GM12878 (cell line): ENCODE data around the gene TRIM67. TPM values are rescaled to one million over a fixed set of nuclear protein-coding genes. Genes with fewer than 3 reads are reported as not detected.
A peak's percentile ranks its signal among the peaks of the same experiment; 100 is the strongest.

Experiments
- BHLHE40 ChIP-seq, 2 experiments: fragments of 450-650 bp in 1 of 2; IDR thresholded peaks; 2 replicates each; pipeline ENCODE4 v1.6.1; 2011 to 2017; ENCODE audit warnings: low read depth in 2 of 2, borderline replicate concordance in 1 of 2, improper control_type of control experiment in 1 of 2, low read length in 1 of 2, mild to moderate bottlenecking in 1 of 2
- CBX3 ChIP-seq: fragments of 200-600 bp; sonication (generic); IDR thresholded peaks from 2 replicates; pipeline ENCODE4 v1.6.1; 2016; ENCODE audit warnings: low read depth, borderline replicate concordance
- GABPA ChIP-seq: IDR thresholded peaks from 2 replicates; pipeline ENCODE4 v1.6.1; 2014; ENCODE audit warnings: antibody characterized with exemption, low read depth, mild to moderate bottlenecking, inconsistent platforms
- HDAC6 ChIP-seq: fragments of 200-600 bp; sonication (generic); IDR thresholded peaks from one replicate; pipeline ENCODE4 v1.8.0; 2017; ENCODE audit warnings: antibody characterized with exemption; ENCODE audit not compliant: unreplicated experiment
- IRF4 ChIP-seq: IDR thresholded peaks from 2 replicates; pipeline ENCODE4 v1.6.1; 2011; ENCODE audit warnings: low read depth, low read length
- KLF5 ChIP-seq: fragments of 450-650 bp; IDR thresholded peaks from 2 replicates; pipeline ENCODE4 v1.6.1; 2014; ENCODE audit warnings: mild to moderate bottlenecking; ENCODE audit not compliant: partially characterized antibody
- NR2C2 ChIP-seq: IDR thresholded peaks from 2 replicates; pipeline ENCODE4 v1.6.1; 2011; ENCODE audit warnings: borderline replicate concordance, low read depth; ENCODE audit not compliant: control insufficient read depth, insufficient read length
- NR2F1 ChIP-seq: fragments of 450-650 bp; conservative IDR thresholded peaks from 2 replicates; pipeline ENCODE4 v1.6.1; 2017; ENCODE audit warnings: mild to moderate bottlenecking
- RB1 ChIP-seq: fragments of 450-650 bp; formaldehyde crosslinking; IDR thresholded peaks from 2 replicates; pipeline ENCODE4 v1.6.1; 2017; ENCODE audit warnings: mild to moderate bottlenecking, borderline replicate concordance
- RBBP5 ChIP-seq: fragments of 200-600 bp; sonication (generic); conservative IDR thresholded peaks from 2 replicates; pipeline ENCODE4 v1.6.1; 2016
- RELA ChIP-seq: fragments of 450-650 bp; IDR thresholded peaks from 2 replicates; pipeline ENCODE4 v1.8.0; 2014; ENCODE audit warnings: borderline replicate concordance; ENCODE audit not compliant: partially characterized antibody
- RFX5 ChIP-seq: IDR thresholded peaks from 2 replicates; pipeline ENCODE4 v1.6.1; 2011; ENCODE audit warnings: low read depth, low read length, improper control_type of control experiment
- SMAD5 ChIP-seq: IDR thresholded peaks from 2 replicates; pipeline ENCODE4 v1.6.1; 2016; ENCODE audit warnings: antibody characterized with exemption, low read depth
- SMC3 ChIP-seq: IDR thresholded peaks from 2 replicates; pipeline ENCODE4 v1.6.1; 2011; ENCODE audit warnings: low read length, improper control_type of control experiment, borderline replicate concordance
- STAT1 ChIP-seq: fragments of 450-650 bp; conservative IDR thresholded peaks from 2 replicates; pipeline ENCODE4 v1.6.1; 2014; ENCODE audit warnings: antibody characterized with exemption, mild to moderate bottlenecking
- TBL1XR1 ChIP-seq: IDR thresholded peaks from 2 replicates; pipeline ENCODE4 v1.6.1; 2012; ENCODE audit warnings: low read depth, low read length, improper control_type of control experiment
- ZNF24 ChIP-seq: fragments of 450-650 bp; IDR thresholded peaks from 2 replicates; pipeline ENCODE4 v1.6.1; 2017; ENCODE audit warnings: antibody characterized with exemption, mild to moderate bottlenecking
- polyA plus RNA-seq, 11 experiments: library from polyadenylated mRNA; depleted of rRNA in 4 of 11; unstranded in 6 of 11; stranded (reverse) in 5 of 11; fragments of >200 nt; fragmentation: Nextera tagmentation in 4 of 11; fragmentation: Illumina TruSeq in 1 of 11; extraction: Ambion mirVana in 4 of 11; extraction: Trizol in 1 of 11; gene quantifications; 1 replicate in 1 of 11; 2 replicates in 10 of 11; pipeline versions ENCODE4 v1.2.1 to v1.2.3, GENCODE V29; 2011 to 2016; ENCODE audit warnings: inconsistent platforms in 2 of 11, missing spikeins in 2 of 11, low read depth in 1 of 11
- total RNA-seq, 4 experiments: library from RNA; depleted of rRNA in 3 of 4; stranded (reverse); fragments of >200 nt in 3 of 4; fragmentation: Illumina TruSeq in 1 of 4; extraction: Trizol in 1 of 4; gene quantifications; 2 replicates each; pipeline versions ENCODE4 v1.2.1 to v1.2.3, GENCODE V29; 2013 to 2021
- TF ChIP-seq, protein P1 (sequence below): fragments of 450-650 bp; IDR thresholded peaks from 2 replicates; pipeline ENCODE4 v1.6.1; 2016; ENCODE audit warnings: mild to moderate bottlenecking, moderate library complexity, borderline replicate concordance
- TF ChIP-seq, protein P2 (sequence below): fragments of 150-350 bp; IDR thresholded peaks from 2 replicates; pipeline ENCODE4 v1.6.1; 2016; ENCODE audit warnings: low read depth, low read length
- TF ChIP-seq, protein P3 (sequence below): IDR thresholded peaks from 2 replicates; pipeline ENCODE4 v1.6.1; 2011; ENCODE audit warnings: low read depth, mild to moderate bottlenecking, low read length, moderate library complexity, borderline replicate concordance; ENCODE audit errors: extremely low read depth
- TF ChIP-seq, protein P4 (sequence below): IDR thresholded peaks from 2 replicates; pipeline ENCODE4 v1.6.1; 2011; ENCODE audit warnings: mild to moderate bottlenecking, low read depth, low read length, moderate library complexity; ENCODE audit not compliant: insufficient replicate concordance

TRIM67 gene
- total and polyA plus RNA-seq, 10 of the 15 experiments (the other 5 are each of a cell fraction or from before 2014, with no cell fraction given): under 0.01 to 0.01 TPM; not detected in 8

DNA sequence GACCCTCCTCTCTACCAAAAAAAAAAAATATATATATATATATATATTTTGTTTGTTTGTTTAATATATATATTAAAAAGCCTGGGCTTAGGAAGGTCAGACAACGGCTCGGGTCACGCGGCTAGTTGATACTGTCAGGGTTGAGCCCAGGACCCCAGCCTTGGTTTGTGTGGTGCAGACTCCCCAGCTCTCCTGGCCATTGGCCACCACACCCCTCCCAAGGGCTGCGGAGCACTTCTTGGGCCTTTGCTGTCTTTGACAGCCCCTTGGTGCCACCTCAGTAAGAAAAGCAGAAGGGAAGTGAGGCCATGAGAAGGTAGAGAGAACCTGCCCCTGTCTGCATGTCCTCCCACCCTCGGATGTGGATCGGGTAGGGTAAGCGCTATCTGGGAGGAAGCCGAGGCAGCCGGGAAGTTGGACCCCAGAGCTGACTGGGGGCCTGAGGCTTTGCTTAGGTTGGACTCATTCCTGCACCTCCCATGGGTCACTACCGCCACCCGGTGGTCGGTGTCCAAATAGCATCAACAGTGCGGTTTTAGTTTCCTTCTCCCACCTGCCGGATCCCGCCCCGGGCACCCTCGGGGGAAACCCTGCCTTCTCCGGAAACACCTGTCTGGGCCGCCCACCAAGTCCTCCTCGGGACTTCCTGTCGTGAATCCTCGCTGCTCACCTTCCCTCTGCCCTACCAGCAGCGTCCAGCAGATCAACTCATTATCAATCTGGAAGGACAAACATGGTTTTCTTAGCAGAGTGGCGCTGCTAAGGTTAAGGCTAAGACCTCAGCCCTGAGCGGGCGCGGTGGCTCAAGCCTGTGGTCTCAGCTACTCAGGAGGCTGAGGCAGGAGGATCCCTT lies 49.4 kb downstream of the TRIM67 start (continued):
- TF ChIP-seq, protein P1, sequence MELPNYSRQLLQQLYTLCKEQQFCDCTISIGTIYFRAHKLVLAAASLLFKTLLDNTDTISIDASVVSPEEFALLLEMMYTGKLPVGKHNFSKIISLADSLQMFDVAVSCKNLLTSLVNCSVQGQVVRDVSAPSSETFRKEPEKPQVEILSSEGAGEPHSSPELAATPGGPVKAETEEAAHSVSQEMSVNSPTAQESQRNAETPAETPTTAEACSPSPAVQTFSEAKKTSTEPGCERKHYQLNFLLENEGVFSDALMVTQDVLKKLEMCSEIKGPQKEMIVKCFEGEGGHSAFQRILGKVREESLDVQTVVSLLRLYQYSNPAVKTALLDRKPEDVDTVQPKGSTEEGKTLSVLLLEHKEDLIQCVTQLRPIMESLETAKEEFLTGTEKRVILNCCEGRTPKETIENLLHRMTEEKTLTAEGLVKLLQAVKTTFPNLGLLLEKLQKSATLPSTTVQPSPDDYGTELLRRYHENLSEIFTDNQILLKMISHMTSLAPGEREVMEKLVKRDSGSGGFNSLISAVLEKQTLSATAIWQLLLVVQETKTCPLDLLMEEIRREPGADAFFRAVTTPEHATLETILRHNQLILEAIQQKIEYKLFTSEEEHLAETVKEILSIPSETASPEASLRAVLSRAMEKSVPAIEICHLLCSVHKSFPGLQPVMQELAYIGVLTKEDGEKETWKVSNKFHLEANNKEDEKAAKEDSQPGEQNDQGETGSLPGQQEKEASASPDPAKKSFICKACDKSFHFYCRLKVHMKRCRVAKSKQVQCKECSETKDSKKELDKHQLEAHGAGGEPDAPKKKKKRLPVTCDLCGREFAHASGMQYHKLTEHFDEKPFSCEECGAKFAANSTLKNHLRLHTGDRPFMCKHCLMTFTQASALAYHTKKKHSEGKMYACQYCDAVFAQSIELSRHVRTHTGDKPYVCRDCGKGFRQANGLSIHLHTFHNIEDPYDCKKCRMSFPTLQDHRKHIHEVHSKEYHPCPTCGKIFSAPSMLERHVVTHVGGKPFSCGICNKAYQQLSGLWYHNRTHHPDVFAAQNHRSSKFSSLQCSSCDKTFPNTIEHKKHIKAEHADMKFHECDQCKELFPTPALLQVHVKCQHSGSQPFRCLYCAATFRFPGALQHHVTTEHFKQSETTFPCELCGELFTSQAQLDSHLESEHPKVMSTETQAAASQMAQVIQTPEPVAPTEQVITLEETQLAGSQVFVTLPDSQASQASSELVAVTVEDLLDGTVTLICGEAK: peak; percentile 81; the same call in 1 of the 2 replicates
- TF ChIP-seq CBX3 (no peak), GABPA (peak; percentile 83), TBL1XR1 (peak; percentile 72; the same call in 1 of the 2 replicates), HDAC6 (no peak), ZNF24 (no peak), RELA (peak; percentile 32), STAT1 (no peak), NR2C2 (no peak), SMC3 (peak; percentile 66; the same call in 1 of the 2 replicates), KLF5 (no peak), SMAD5 (no peak), IRF4 (0 out of 2 replicates have a peak, but pooled peaks have one; percentile 37), BHLHE40 (IDR thresholded peaks at IDR 0.05; ENCODE audit: borderline replicate concordance in 1 of 2, low read depth in 2 of 2, low read length in 1 of 2) (peak; percentile 49 to 57; a peak in 2 of 4 replicates), RFX5 (0 out of 2 replicates have a peak, but pooled peaks have one; percentile 13), RBBP5 (no peak), NR2F1 (no peak), RB1 (0 out of 2 replicates have a peak, but pooled peaks have one; percentile 22)
- TF ChIP-seq, protein P2, sequence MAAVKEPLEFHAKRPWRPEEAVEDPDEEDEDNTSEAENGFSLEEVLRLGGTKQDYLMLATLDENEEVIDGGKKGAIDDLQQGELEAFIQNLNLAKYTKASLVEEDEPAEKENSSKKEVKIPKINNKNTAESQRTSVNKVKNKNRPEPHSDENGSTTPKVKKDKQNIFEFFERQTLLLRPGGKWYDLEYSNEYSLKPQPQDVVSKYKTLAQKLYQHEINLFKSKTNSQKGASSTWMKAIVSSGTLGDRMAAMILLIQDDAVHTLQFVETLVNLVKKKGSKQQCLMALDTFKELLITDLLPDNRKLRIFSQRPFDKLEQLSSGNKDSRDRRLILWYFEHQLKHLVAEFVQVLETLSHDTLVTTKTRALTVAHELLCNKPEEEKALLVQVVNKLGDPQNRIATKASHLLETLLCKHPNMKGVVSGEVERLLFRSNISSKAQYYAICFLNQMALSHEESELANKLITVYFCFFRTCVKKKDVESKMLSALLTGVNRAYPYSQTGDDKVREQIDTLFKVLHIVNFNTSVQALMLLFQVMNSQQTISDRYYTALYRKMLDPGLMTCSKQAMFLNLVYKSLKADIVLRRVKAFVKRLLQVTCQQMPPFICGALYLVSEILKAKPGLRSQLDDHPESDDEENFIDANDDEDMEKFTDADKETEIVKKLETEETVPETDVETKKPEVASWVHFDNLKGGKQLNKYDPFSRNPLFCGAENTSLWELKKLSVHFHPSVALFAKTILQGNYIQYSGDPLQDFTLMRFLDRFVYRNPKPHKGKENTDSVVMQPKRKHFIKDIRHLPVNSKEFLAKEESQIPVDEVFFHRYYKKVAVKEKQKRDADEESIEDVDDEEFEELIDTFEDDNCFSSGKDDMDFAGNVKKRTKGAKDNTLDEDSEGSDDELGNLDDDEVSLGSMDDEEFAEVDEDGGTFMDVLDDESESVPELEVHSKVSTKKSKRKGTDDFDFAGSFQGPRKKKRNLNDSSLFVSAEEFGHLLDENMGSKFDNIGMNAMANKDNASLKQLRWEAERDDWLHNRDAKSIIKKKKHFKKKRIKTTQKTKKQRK: no peak
- TF ChIP-seq, protein P3, sequence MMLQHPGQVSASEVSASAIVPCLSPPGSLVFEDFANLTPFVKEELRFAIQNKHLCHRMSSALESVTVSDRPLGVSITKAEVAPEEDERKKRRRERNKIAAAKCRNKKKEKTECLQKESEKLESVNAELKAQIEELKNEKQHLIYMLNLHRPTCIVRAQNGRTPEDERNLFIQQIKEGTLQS: no peak
- TF ChIP-seq, protein P4, sequence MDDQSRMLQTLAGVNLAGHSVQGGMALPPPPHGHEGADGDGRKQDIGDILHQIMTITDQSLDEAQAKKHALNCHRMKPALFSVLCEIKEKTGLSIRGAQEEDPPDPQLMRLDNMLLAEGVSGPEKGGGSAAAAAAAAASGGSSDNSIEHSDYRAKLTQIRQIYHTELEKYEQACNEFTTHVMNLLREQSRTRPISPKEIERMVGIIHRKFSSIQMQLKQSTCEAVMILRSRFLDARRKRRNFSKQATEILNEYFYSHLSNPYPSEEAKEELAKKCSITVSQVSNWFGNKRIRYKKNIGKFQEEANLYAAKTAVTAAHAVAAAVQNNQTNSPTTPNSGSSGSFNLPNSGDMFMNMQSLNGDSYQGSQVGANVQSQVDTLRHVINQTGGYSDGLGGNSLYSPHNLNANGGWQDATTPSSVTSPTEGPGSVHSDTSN: peak; percentile 38
